HG03039 (cell line): ENCODE data around the gene ARHGAP40.

Experiments
- ATAC-seq: cut with Tn5 transposase; IDR thresholded peaks from one replicate; pipeline ENCODE4 v1.9.1; 2021; ENCODE audit warnings: mild to moderate bottlenecking, moderate library complexity; ENCODE audit not compliant: unreplicated experiment

Gene ARHGAP40

GRCh38 chr20:38616457-38616856 lies 14.8 kb downstream of the ARHGAP40 start:
- ATAC-seq: no peak

GRCh38 chr20:38617011-38617829 lies 15.6 kb downstream of the ARHGAP40 start:
- ATAC-seq: no peak

GRCh38 chr20:38617830-38618196 lies 16.2 kb downstream of the ARHGAP40 start:
- no peak for ATAC-seq

- no peak for ATAC-seq
These were observed 18.8 kb downstream of the ARHGAP40 start for GRCh38 chr20:38620441-38620840.

- no peak for ATAC-seq
These were observed 21.5 kb downstream of the ARHGAP40 start for GRCh38 chr20:38623061-38623460.

- ATAC-seq: no peak
These were observed 22.5 kb downstream of the ARHGAP40 start for GRCh38 chr20:38624084-38624483.

GRCh38 chr20:38625896-38626295 lies 24.3 kb downstream of the ARHGAP40 start:
- ATAC-seq: no peak

GRCh38 chr20:38626921-38627659 lies 25.5 kb downstream of the ARHGAP40 start:
- ATAC-seq: no peak

GRCh38 chr20:38628580-38629470 lies 27.2 kb downstream of the ARHGAP40 start:
- no peak for ATAC-seq

GRCh38 chr20:38629979-38630378 lies 28.4 kb downstream of the ARHGAP40 start:
- no peak for ATAC-seq

GRCh38 chr20:38630727-38631126 lies 29.1 kb downstream of the ARHGAP40 start:
- no peak for ATAC-seq

- ATAC-seq: no peak
These were observed 29.8 kb downstream of the ARHGAP40 start for GRCh38 chr20:38631155-38632022.

GRCh38 chr20:38633577-38634093 lies 32.0 kb downstream of the ARHGAP40 start:
- no peak for ATAC-seq

GRCh38 chr20:38635721-38636288 lies 34.2 kb downstream of the ARHGAP40 start:
- ATAC-seq: no peak

- no peak for ATAC-seq
These were observed 38.9 kb downstream of the ARHGAP40 start for GRCh38 chr20:38640521-38640920.

- no peak for ATAC-seq
These were observed 40.9 kb downstream of the ARHGAP40 start for GRCh38 chr20:38642498-38642897.

GRCh38 chr20:38644588-38645260 lies 43.1 kb downstream of the ARHGAP40 start:
- no peak for ATAC-seq

GRCh38 chr20:38645351-38645750 lies 43.7 kb downstream of the ARHGAP40 start:
- no peak for ATAC-seq
